GM18499 (cell line): ENCODE results near the gene CTSC.

Experiments
- ATAC-seq: cut with Tn5 transposase; IDR thresholded peaks from one replicate; pipeline ENCODE4 v1.9.1; 2021; ENCODE audit warnings: moderate number of reproducible peaks; ENCODE audit not compliant: insufficient read depth, unreplicated experiment

Gene CTSC

GRCh38 chr11:88353835-88354496, 16.4 kb upstream of the CTSC start:
- no peak for ATAC-seq

- ATAC-seq: no peak
These were observed 15.8 kb upstream of the CTSC start for GRCh38 chr11:88353386-88353785.

GRCh38 chr11:88352139-88352538, 14.6 kb upstream of the CTSC start:
- ATAC-seq: no peak

- ATAC-seq: no peak
These were observed 11.3 kb upstream of the CTSC start for GRCh38 chr11:88348870-88349269.

GRCh38 chr11:88345949-88346348, 8.4 kb upstream of the CTSC start:
- ATAC-seq: no peak

- ATAC-seq: no peak
These were observed 7.9 kb upstream of the CTSC start for GRCh38 chr11:88345408-88345807.

- no peak for ATAC-seq
These were observed 7.3 kb upstream of the CTSC start for GRCh38 chr11:88344869-88345268.

- ATAC-seq: no peak
These were observed 4.2 kb upstream of the CTSC start for GRCh38 chr11:88341522-88342251.

GRCh38 chr11:88340366-88340935, 2.9 kb upstream of the CTSC start:
- ATAC-seq: no peak

- ATAC-seq: no peak
These were observed 592 bp upstream of the CTSC start for GRCh38 chr11:88337987-88338668.

GRCh38 chr11:88335284-88335683, 2.3 kb downstream of the CTSC start:
- ATAC-seq: no peak

- no peak for ATAC-seq
These were observed 3.7 kb downstream of the CTSC start for GRCh38 chr11:88333862-88334261.

- ATAC-seq: no peak
These were observed 4.7 kb downstream of the CTSC start for GRCh38 chr11:88332851-88333250.

GRCh38 chr11:88330826-88331428, 6.6 kb downstream of the CTSC start:
- no peak for ATAC-seq

GRCh38 chr11:88329563-88330250, 7.8 kb downstream of the CTSC start:
- ATAC-seq: no peak

GRCh38 chr11:88327462-88328143, 9.9 kb downstream of the CTSC start:
- ATAC-seq: no peak

GRCh38 chr11:88327061-88327460, 10.5 kb downstream of the CTSC start:
- no peak for ATAC-seq

GRCh38 chr11:88326099-88326498, 11.4 kb downstream of the CTSC start:
- no peak for ATAC-seq

- ATAC-seq: no peak
These were observed 12.8 kb downstream of the CTSC start for GRCh38 chr11:88324562-88325345.
